GM03348 (cell line): ENCODE measurements around the gene RASGRF1.
"Not testable (repeated sequence)": the region's sequence is repeated elsewhere in the genome, so short reads cannot be mapped to it uniquely, and the experiment has no call there.

ENCODE experiments used
- DNase-seq: peaks from one replicate; pipeline ENCODE4 v3.0.0; 2012; ENCODE audit warnings: low spot score

The RASGRF1 gene

GRCh38 chr15:79090487-79091203 is at the start of gene RASGRF1:
RASGRF1 (minus strand) TSS chr15:79090780; CDS start chr15:79090498, 282 bp downstream.
- DNase-seq = no peak

GRCh38 chr15:79136434-79137046 is 46.0 kb upstream of the RASGRF1 start:
- DNase-seq = no peak

- no peak for DNase-seq
Observed at GRCh38 chr15:79133309-79133708, 42.7 kb upstream of the RASGRF1 start.

GRCh38 chr15:79132770-79133169 is 42.2 kb upstream of the RASGRF1 start:
- DNase-seq = no peak

- no peak for DNase-seq
Observed at GRCh38 chr15:79132361-79132760, 41.8 kb upstream of the RASGRF1 start.

GRCh38 chr15:79130535-79131130 is 40.1 kb upstream of the RASGRF1 start:
- DNase-seq = no peak

GRCh38 chr15:79129235-79129634 is 38.7 kb upstream of the RASGRF1 start:
- no peak for DNase-seq

- DNase-seq = no peak
Observed at GRCh38 chr15:79128556-79128955, 38.0 kb upstream of the RASGRF1 start.

GRCh38 chr15:79124388-79124787 is 33.8 kb upstream of the RASGRF1 start:
- no peak for DNase-seq

GRCh38 chr15:79122991-79123390 is 32.4 kb upstream of the RASGRF1 start:
- no peak for DNase-seq

- DNase-seq = no peak
Observed at GRCh38 chr15:79122391-79122790, 31.8 kb upstream of the RASGRF1 start.

GRCh38 chr15:79121571-79121970 is 31.0 kb upstream of the RASGRF1 start:
- DNase-seq = no peak

- no peak for DNase-seq
Observed at GRCh38 chr15:79117442-79118204, 27.0 kb upstream of the RASGRF1 start.

GRCh38 chr15:79116771-79117170 is 26.2 kb upstream of the RASGRF1 start:
- DNase-seq = no peak

GRCh38 chr15:79115986-79116665 is 25.5 kb upstream of the RASGRF1 start:
- DNase-seq = no peak

GRCh38 chr15:79113831-79114230 is 23.3 kb upstream of the RASGRF1 start:
- DNase-seq = no peak

- not testable (repeated sequence) for DNase-seq
Observed at GRCh38 chr15:79111404-79111803, 20.8 kb upstream of the RASGRF1 start.

- no peak for DNase-seq
Observed at GRCh38 chr15:79105141-79105540, 14.6 kb upstream of the RASGRF1 start.

GRCh38 chr15:79102595-79102994 is 12.0 kb upstream of the RASGRF1 start:
- no peak for DNase-seq

GRCh38 chr15:79101866-79102581 is 11.4 kb upstream of the RASGRF1 start:
- DNase-seq = no peak

- no peak for DNase-seq
Observed at GRCh38 chr15:79099692-79100091, 9.1 kb upstream of the RASGRF1 start.
